ENCODE results near the gene SIAH1.
"Not testable (repeated sequence)": the region's sequence is repeated elsewhere in the genome, so short reads cannot be mapped to it uniquely, and the experiment has no call there.

- TF ChIP-seq, protein P1, sequence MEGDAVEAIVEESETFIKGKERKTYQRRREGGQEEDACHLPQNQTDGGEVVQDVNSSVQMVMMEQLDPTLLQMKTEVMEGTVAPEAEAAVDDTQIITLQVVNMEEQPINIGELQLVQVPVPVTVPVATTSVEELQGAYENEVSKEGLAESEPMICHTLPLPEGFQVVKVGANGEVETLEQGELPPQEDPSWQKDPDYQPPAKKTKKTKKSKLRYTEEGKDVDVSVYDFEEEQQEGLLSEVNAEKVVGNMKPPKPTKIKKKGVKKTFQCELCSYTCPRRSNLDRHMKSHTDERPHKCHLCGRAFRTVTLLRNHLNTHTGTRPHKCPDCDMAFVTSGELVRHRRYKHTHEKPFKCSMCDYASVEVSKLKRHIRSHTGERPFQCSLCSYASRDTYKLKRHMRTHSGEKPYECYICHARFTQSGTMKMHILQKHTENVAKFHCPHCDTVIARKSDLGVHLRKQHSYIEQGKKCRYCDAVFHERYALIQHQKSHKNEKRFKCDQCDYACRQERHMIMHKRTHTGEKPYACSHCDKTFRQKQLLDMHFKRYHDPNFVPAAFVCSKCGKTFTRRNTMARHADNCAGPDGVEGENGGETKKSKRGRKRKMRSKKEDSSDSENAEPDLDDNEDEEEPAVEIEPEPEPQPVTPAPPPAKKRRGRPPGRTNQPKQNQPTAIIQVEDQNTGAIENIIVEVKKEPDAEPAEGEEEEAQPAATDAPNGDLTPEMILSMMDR (tag by site-specific recombination; IDR thresholded peaks at IDR 0.05) = not testable (repeated sequence)
- not testable (repeated sequence) for TF ChIP-seq ZNF133, ZBTB1, ZBTB44 (tag by site-specific recombination; IDR thresholded peaks at IDR 0.05)
Observed at GRCh38 chr16:48313905-48314304, 71.3 kb downstream of the SIAH1 start.
